ENCODE results near the gene EFCC1. TPM values are rescaled to one million over a fixed set of nuclear protein-coding genes. Genes with fewer than 3 reads are reported as not detected.

Gene EFCC1
- total RNA-seq, 1 experiment from 2014 or later, result not detected

GRCh38 chr3:129061888-129062834, 61.1 kb downstream of the EFCC1 start:
- TF ChIP-seq EZH2 (IDR thresholded peaks at IDR 0.05; ENCODE audit: borderline replicate concordance, low read depth, low read length, poor library complexity, severe bottlenecking), result no peak
- no peak for TF ChIP-seq CTCF (conservative IDR thresholded peaks at IDR 0.05; ENCODE audit: low read depth, low read length)
- Histone ChIP-seq H3K4me3 (ENCODE audit: low read depth, low read length, poor library complexity, severe bottlenecking) (no peak overlapping the region), H3K4me1 (ENCODE audit: insufficient read depth, low read length, poor library complexity, severe bottlenecking) (no peaks in the 10 kb centered on the region), H3K36me3 (ENCODE audit: insufficient read depth, low read length, poor library complexity, severe bottlenecking) (no peaks in the 10 kb centered on the region), H3K27ac (ENCODE audit: low read depth, low read length, poor library complexity, severe bottlenecking) (no peak overlapping the region), H3K9me3 (ENCODE audit: low read depth, low read length, poor library complexity, severe bottlenecking) (no peaks in the 10 kb centered on the region), H3K27me3 (replicated peaks; ENCODE audit: insufficient read depth, low read depth, low read length, poor library complexity) (no peaks in the 10 kb centered on the region)
- intact Hi-C loops (cut with micrococcal nuclease; ENCODE audit: unreplicated experiment), result no loop called here
- ChIA-PET POLR2A (ENCODE audit: low non-redundant PET) (no interaction called here), CTCF (interaction anchor here (1.0 kb wide), 1 partner anchor 9 kb away, joined by 3 read pairs; no protein-coding TSS in a partner anchor)
- no TSS peak for BruUV-seq (replicated peaks)
- no peak for DNase-seq (ENCODE audit: low spot score)

- BruUV-seq (replicated peaks), result no TSS peak
- intact Hi-C loops (cut with micrococcal nuclease; ENCODE audit: unreplicated experiment), result no loop called here
- POLR2A ChIA-PET (ENCODE audit: low non-redundant PET), result no interaction called here
Measured at GRCh38 chr3:129063091-129063640, 62.1 kb downstream of the EFCC1 start.

More at GRCh38 chr3:129063091-129063640, 62.1 kb downstream of the EFCC1 start:
- Histone ChIP-seq H3K36me3 (ENCODE audit: insufficient read depth, low read length, poor library complexity, severe bottlenecking) (no peaks in the 10 kb centered on the region), H3K9me3 (ENCODE audit: low read depth, low read length, poor library complexity, severe bottlenecking) (no peaks in the 10 kb centered on the region), H3K4me3 (ENCODE audit: low read depth, low read length, poor library complexity, severe bottlenecking) (no peak overlapping the region), H3K27ac (ENCODE audit: low read depth, low read length, poor library complexity, severe bottlenecking) (no peak overlapping the region), H3K27me3 (replicated peaks; ENCODE audit: insufficient read depth, low read depth, low read length, poor library complexity) (no peaks in the 10 kb centered on the region), H3K4me1 (ENCODE audit: insufficient read depth, low read length, poor library complexity, severe bottlenecking) (no peaks in the 10 kb centered on the region)
- TF ChIP-seq CTCF (conservative IDR thresholded peaks at IDR 0.05; ENCODE audit: low read depth, low read length) (no peak), EZH2 (IDR thresholded peaks at IDR 0.05; ENCODE audit: borderline replicate concordance, low read depth, low read length, poor library complexity, severe bottlenecking) (no peak)
- CTCF ChIA-PET, result no interaction called here
- DNase-seq (ENCODE audit: low spot score), result no peak
